GM21423 (cell line): Measurements from ENCODE around the gene CD68.
"Not testable (repeated sequence)": the region's sequence is repeated elsewhere in the genome, so short reads cannot be mapped to it uniquely, and the experiment has no call there.

Source experiments
- ATAC-seq: cut with Tn5 transposase; IDR thresholded peaks from one replicate; pipeline ENCODE4 v1.9.1; 2021; ENCODE audit warnings: mild to moderate bottlenecking, moderate library complexity; ENCODE audit not compliant: unreplicated experiment

The CD68 gene

GRCh38 chr17:7580604-7581575, 1.5 kb downstream of the CD68 start:
- no peak for ATAC-seq

- ATAC-seq: no peak
Observed at GRCh38 chr17:7582396-7583252, 3.2 kb downstream of the CD68 start.

- ATAC-seq: peak; percentile 55
Observed at GRCh38 chr17:7583253-7584109, 4.0 kb downstream of the CD68 start, which contains the start of gene MPDU1. MPDU1 (plus strand) TSS chr17:7583852; CDS start chr17:7583863, 11 bp downstream.

GRCh38 chr17:7586673-7587419, 7.4 kb downstream of the CD68 start:
- ATAC-seq: no peak

GRCh38 chr17:7587420-7588151, 8.1 kb downstream of the CD68 start:
- ATAC-seq: no peak

GRCh38 chr17:7588553-7589203, 9.2 kb downstream of the CD68 start:
- ATAC-seq: no peak

GRCh38 chr17:7589204-7589868, 9.9 kb downstream of the CD68 start:
- no peak for ATAC-seq

GRCh38 chr17:7589891-7590691, 10.7 kb downstream of the CD68 start, which contains the start of gene SOX15:
SOX15 (minus strand) TSS chr17:7590094; CDS start chr17:7589676, 418 bp downstream.
- no peak for ATAC-seq

- no peak for ATAC-seq
Observed at GRCh38 chr17:7590743-7591142, 11.3 kb downstream of the CD68 start.

GRCh38 chr17:7591596-7591995, 12.2 kb downstream of the CD68 start:
- ATAC-seq: no peak

- no peak for ATAC-seq
Observed at GRCh38 chr17:7592422-7593021, 13.1 kb downstream of the CD68 start.

- ATAC-seq: no peak
Observed at GRCh38 chr17:7593296-7593695, 13.9 kb downstream of the CD68 start.

GRCh38 chr17:7597561-7597960, 18.1 kb downstream of the CD68 start:
- not testable (repeated sequence) for ATAC-seq

GRCh38 chr17:7606280-7606679, 26.8 kb downstream of the CD68 start:
- ATAC-seq: no peak

- no peak for ATAC-seq
Observed at GRCh38 chr17:7610641-7611040, 31.2 kb downstream of the CD68 start.

- no peak for ATAC-seq
Observed at GRCh38 chr17:7611635-7612293, 32.3 kb downstream of the CD68 start.
